BJ (cell line): ENCODE results near the gene KDM4C. TPM values are rescaled to one million over a fixed set of nuclear protein-coding genes. Genes with fewer than 3 reads are reported as not detected.
"Not testable (repeated sequence)": the region's sequence is repeated elsewhere in the genome, so short reads cannot be mapped to it uniquely, and the experiment has no call there.

ENCODE experiments used
- CTCF ChIA-PET: fragments of 350-600 bp; formaldehyde crosslinking; extraction: SDS; loops from one replicate; lab custom pipeline; 2021; ENCODE audit warnings: antibody characterized with exemption, inconsistent platforms; lab: Yijun Ruan, JAX
- POLR2A ChIA-PET: fragments of 300-600 bp; sonication (Branson Sonifier 250); formaldehyde crosslinking; extraction: SDS; loops from one replicate; lab custom pipeline; 2021; ENCODE audit warnings: antibody characterized with exemption; lab: Charles Lee
- DNase-seq: peaks from one replicate; pipeline ENCODE4 v3.0.0-alpha.2; 2011; ENCODE audit warnings: low read depth
- H3K27me3 ChIP-seq: 2 replicates; pipeline ENCODE4 v1.6.0; 2011; ENCODE audit warnings: low read length; ENCODE audit not compliant: control insufficient read depth, insufficient read depth
- H3K36me3 ChIP-seq: 2 replicates; pipeline ENCODE4 v1.5.1; 2011; ENCODE audit warnings: low read length; ENCODE audit not compliant: control insufficient read depth, insufficient read depth
- H3K4me3 ChIP-seq: 2 replicates; pipeline ENCODE4 v1.5.1; 2011; ENCODE audit warnings: low read depth, mild to moderate bottlenecking, control low read depth, low read length
- polyA plus RNA-seq: library from polyadenylated mRNA; depleted of rRNA; stranded (reverse); fragments of >200 nt; gene quantifications from 2 replicates; pipeline ENCODE4 v1.2.3, GENCODE V29; 2011
- TF ChIP-seq, protein P1 (sequence below): IDR thresholded peaks from 2 replicates; pipeline ENCODE4 v1.5.1; 2011; ENCODE audit warnings: low read depth, mild to moderate bottlenecking, control low read depth, inconsistent platforms, low read length, moderate library complexity; ENCODE audit not compliant: insufficient read depth

KDM4C gene
- polyA plus RNA-seq, 1 experiment, result 11.3 TPM

DNA sequence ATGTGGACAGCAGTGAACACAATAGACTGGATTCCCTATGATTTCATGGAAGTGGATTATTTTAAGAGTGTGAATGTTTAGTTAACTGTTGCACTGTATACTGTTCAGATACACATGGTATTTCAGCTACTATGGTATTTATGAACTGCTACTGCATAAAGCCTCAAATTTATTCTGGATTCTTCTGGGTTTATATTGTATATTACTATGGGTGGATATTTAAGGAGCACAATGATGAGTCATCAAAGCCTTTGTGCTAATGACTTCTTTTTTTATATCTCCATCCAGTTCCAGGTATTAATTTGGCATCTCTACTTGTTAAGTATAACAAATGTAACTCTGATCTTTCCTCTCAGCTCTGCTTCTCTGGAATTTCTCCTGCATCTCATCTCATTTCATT, 6.8 kb downstream of the KDM4C start:
- Histone ChIP-seq H3K27me3 (no peaks in the 10 kb centered on the region), H3K4me3 (no peak overlapping the region), H3K36me3 (no peaks in the 10 kb centered on the region)
- no peak for DNase-seq
- TF ChIP-seq, protein P1, sequence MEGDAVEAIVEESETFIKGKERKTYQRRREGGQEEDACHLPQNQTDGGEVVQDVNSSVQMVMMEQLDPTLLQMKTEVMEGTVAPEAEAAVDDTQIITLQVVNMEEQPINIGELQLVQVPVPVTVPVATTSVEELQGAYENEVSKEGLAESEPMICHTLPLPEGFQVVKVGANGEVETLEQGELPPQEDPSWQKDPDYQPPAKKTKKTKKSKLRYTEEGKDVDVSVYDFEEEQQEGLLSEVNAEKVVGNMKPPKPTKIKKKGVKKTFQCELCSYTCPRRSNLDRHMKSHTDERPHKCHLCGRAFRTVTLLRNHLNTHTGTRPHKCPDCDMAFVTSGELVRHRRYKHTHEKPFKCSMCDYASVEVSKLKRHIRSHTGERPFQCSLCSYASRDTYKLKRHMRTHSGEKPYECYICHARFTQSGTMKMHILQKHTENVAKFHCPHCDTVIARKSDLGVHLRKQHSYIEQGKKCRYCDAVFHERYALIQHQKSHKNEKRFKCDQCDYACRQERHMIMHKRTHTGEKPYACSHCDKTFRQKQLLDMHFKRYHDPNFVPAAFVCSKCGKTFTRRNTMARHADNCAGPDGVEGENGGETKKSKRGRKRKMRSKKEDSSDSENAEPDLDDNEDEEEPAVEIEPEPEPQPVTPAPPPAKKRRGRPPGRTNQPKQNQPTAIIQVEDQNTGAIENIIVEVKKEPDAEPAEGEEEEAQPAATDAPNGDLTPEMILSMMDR, result no peak
- POLR2A ChIA-PET, result no interaction called here
- CTCF ChIA-PET, result interaction anchor here (0.8 kb wide), 1 partner anchor 63 kb away, joined by 3 read pairs; no protein-coding TSS in a partner anchor

DNA sequence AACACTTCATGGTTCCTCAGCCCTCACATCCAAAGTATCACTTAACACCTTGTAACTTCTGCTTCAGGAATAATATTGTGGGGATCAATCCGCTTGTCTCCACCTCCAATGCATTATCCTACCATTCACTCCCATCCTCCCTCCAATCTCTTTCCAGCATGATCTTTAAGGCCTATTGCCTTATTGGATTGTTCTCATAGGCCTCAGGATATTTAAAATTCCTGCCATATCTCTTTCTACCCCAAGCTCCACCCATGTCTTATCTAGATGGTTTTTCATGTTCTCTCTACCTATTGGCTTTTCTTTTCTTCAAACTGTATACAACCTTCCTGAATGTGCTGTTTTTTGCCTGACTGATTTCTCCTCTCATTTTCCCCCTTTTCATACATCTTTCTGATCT, 7.2 kb downstream of the KDM4C start:
- Histone ChIP-seq H3K36me3 (no peaks in the 10 kb centered on the region), H3K27me3 (no peaks in the 10 kb centered on the region), H3K4me3 (no peak overlapping the region)
- TF ChIP-seq, protein P1, result no peak
- no peak for DNase-seq
- ChIA-PET POLR2A (no interaction called here), CTCF (no interaction called here)

DNA sequence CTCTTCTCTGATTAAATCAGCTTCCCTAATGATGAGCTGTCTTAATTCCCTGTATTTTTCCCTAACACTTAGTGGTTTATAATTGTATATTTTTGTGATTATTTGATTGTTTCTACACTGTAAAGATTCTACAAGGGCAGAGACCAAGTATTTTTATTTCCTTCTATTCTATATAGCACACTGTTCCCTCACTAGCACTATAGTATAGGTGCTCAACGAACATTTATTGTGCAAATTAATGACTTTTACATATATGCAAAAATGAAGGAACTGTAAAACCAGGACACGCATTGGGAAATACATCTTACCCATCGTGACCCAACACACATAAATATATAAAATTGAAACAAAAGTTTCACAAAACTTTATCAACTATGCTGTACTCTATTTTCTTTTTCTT, 7.6 kb downstream of the KDM4C start:
- TF ChIP-seq, protein P1, result no peak
- ChIA-PET CTCF (no interaction called here), POLR2A (no interaction called here)
- no peak overlapping the region for H3K4me3 ChIP-seq
- H3K27me3 ChIP-seq, result no peaks in the 10 kb centered on the region
- no peaks in the 10 kb centered on the region for H3K36me3 ChIP-seq
- DNase-seq, result no peak

DNA sequence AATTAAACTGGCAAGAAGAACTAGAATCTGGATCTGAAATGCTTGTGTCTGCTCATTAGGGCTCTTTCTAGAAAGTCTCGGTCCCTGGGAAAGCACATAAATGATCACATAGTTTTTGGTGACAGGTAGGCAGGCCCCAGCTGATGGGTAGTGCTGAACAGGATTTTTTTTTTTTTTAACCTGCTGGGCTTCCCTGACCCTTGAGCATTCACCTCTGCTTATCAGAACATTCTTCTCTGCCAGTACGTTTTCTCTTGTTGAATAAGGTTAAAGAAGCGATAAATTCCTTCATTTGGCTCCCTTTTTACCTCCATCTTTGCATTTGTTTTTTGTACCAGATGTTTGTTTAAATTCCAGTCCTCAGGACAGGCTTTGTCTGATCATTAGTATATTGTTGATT, 8.8 kb downstream of the KDM4C start:
- TF ChIP-seq, protein P1, result no peak
- H3K27me3 ChIP-seq, result no peaks in the 10 kb centered on the region
- no peaks in the 10 kb centered on the region for H3K36me3 ChIP-seq
- H3K4me3 ChIP-seq, result no peak overlapping the region
- no peak for DNase-seq
- ChIA-PET CTCF (no interaction called here), POLR2A (no interaction called here)

DNA sequence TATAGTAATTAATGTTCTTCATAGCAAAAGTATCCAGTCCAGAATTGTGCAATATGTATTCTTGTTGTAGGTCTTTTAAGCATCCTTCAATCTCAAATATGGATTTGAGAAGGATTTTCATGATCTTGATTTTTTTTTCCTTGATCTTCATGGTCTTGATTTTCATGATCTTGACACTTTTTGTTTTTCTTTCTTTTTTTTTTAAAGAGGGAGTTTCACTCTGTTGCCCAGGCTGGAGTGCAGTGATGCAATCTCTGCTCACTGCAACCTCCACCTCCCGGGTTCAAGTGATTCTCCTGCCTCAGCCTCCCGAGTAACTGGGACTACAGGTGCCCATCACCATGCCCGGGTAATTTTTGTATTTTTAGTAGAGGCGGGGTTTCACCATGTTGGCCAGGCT, 10.8 kb downstream of the KDM4C start:
- H3K4me3 ChIP-seq, H3K36me3 ChIP-seq, POLR2A ChIA-PET, DNase-seq, CTCF ChIA-PET, H3K27me3 ChIP-seq: not testable (repeated sequence)

DNA sequence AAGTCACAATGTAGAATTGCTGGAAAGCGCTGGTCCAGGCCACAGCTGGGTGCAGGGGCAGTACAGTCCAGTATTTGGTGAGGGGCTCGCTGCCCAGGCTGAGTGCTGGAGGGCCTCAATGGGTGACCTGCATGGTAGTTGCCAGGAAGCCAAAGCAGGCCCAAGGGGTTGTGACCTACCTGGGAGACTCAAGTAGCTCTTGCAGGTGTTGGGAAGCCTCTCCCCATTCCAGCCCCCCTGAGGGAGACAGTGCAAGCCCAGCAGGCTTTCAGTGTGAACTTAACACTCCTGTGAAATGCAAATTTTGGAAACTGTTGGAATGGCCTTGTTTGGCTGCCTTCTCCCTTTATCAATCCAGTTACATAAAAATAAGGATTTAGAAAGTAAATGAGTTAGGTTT, 13.9 kb downstream of the KDM4C start:
- Histone ChIP-seq H3K27me3 (no peaks in the 10 kb centered on the region), H3K4me3 (no peak overlapping the region), H3K36me3 (no peaks in the 10 kb centered on the region)
- ChIA-PET CTCF (no interaction called here), POLR2A (no interaction called here)
- TF ChIP-seq, protein P1, result no peak
- no peak for DNase-seq
